SK-N-SH treated with all-trans-retinoic acid at 6 μM for 48 hours (cell line): ENCODE measurements around the gene GPC6.

Source experiments
- ATAC-seq: fragments of 200-7000 bp; cut with Tn5 transposase; 3 replicates; pipeline ENCODE4 v1.9.1; 2020; ENCODE audit warnings: mild to moderate bottlenecking, moderate library complexity
- ARNTL ChIP-seq: fragments of 450-650 bp; formaldehyde crosslinking; IDR thresholded peaks from 2 replicates; pipeline ENCODE4 v1.5.0; 2020; ENCODE audit warnings: low read depth, mild to moderate bottlenecking, moderate library complexity, borderline replicate concordance
- CREB5 ChIP-seq: fragments of 250-450 bp; sonication (Bioruptor Pico); IDR thresholded peaks from 2 replicates; pipeline ENCODE4 v1.5.1; 2020; ENCODE audit warnings: low read depth, mild to moderate bottlenecking, moderate library complexity
- CSDC2 ChIP-seq: fragments of 250-450 bp; sonication (Bioruptor Pico); IDR thresholded peaks from 2 replicates; pipeline ENCODE4 v1.5.0; 2020; ENCODE audit warnings: mild to moderate bottlenecking, moderate library complexity
- CSRNP3 ChIP-seq: fragments of 250-450 bp; sonication (Bioruptor Pico); IDR thresholded peaks from 2 replicates; pipeline ENCODE4 v1.5.1; 2021; ENCODE audit warnings: mild to moderate bottlenecking, moderate library complexity
- ESRRG ChIP-seq: fragments of 250-450 bp; sonication (Bioruptor Pico); IDR thresholded peaks from 2 replicates; pipeline ENCODE4 v1.6.1; 2021; ENCODE audit warnings: mild to moderate bottlenecking
- GLIS3 ChIP-seq: fragments of 250-450 bp; sonication (Bioruptor Pico); IDR thresholded peaks from 2 replicates; pipeline ENCODE4 v1.5.0; 2020; ENCODE audit warnings: mild to moderate bottlenecking, moderate library complexity
- ISL1 ChIP-seq: fragments of 250-450 bp; sonication (Bioruptor Pico); IDR thresholded peaks from 2 replicates; pipeline ENCODE4 v2.1.2; 2022; ENCODE audit warnings: mild to moderate bottlenecking, moderate library complexity
- OSR1 ChIP-seq: fragments of 250-450 bp; sonication (Bioruptor Pico); IDR thresholded peaks from 2 replicates; pipeline ENCODE4 v1.8.0; 2022; ENCODE audit warnings: moderate library complexity, mild to moderate bottlenecking, inconsistent platforms
- PATZ1 ChIP-seq: fragments of 250-450 bp; sonication (Bioruptor Pico); IDR thresholded peaks from 2 replicates; pipeline ENCODE4 v1.8.0; 2020; ENCODE audit warnings: mild to moderate bottlenecking, moderate library complexity, borderline replicate concordance
- POU6F1 ChIP-seq: fragments of 250-450 bp; sonication (Bioruptor Pico); IDR thresholded peaks from 2 replicates; pipeline ENCODE4 v1.8.0; 2021; ENCODE audit warnings: low read depth, mild to moderate bottlenecking, moderate library complexity, borderline replicate concordance
- PPARA ChIP-seq: fragments of 250-450 bp; sonication (Bioruptor Pico); IDR thresholded peaks from 2 replicates; pipeline ENCODE4 v1.5.0; 2020; ENCODE audit warnings: mild to moderate bottlenecking, borderline replicate concordance
- SNAI2 ChIP-seq: fragments of 250-450 bp; sonication (Bioruptor Pico); IDR thresholded peaks from 2 replicates; pipeline ENCODE4 v1.5.0; 2020; ENCODE audit warnings: mild to moderate bottlenecking, moderate library complexity
- TCF4 ChIP-seq: fragments of 250-450 bp; sonication (Bioruptor Pico); IDR thresholded peaks from 2 replicates; pipeline ENCODE4 v1.8.0; 2021; ENCODE audit warnings: mild to moderate bottlenecking, moderate library complexity, borderline replicate concordance
- TOX ChIP-seq: fragments of 250-450 bp; sonication (Bioruptor Pico); IDR thresholded peaks from 2 replicates; pipeline ENCODE4 v1.8.0; 2021; ENCODE audit warnings: mild to moderate bottlenecking, moderate library complexity, borderline replicate concordance
- ZC3H10 ChIP-seq: fragments of 250-450 bp; sonication (Bioruptor Pico); IDR thresholded peaks from 2 replicates; pipeline ENCODE4 v1.5.1; 2021; ENCODE audit warnings: mild to moderate bottlenecking, moderate library complexity
- ZNF565 ChIP-seq: fragments of 450-650 bp; formaldehyde crosslinking; conservative IDR thresholded peaks from 2 replicates; pipeline ENCODE4 v1.5.0; 2020; ENCODE audit warnings: low read depth, mild to moderate bottlenecking, moderate library complexity
- ZNF70 ChIP-seq: fragments of 450-650 bp; formaldehyde crosslinking; IDR thresholded peaks from 2 replicates; pipeline ENCODE4 v1.5.0; 2020; ENCODE audit warnings: mild to moderate bottlenecking, moderate library complexity

Gene GPC6

GRCh38 chr13:93343097-93343496 is 116.5 kb downstream of the GPC6 start:
- ATAC-seq, result no peak
- TF ChIP-seq ZC3H10 (no peak), CSRNP3 (CRISPR knock-in tag) (no peak), TCF4 (no peak), SNAI2 (no peak)
- TF ChIP-seq, all 23 proteins: peak for 0

- ATAC-seq, result no peak
Measured at GRCh38 chr13:93344048-93344705, 117.6 kb downstream of the GPC6 start.

GRCh38 chr13:93345024-93345423 is 118.4 kb downstream of the GPC6 start:
- TF ChIP-seq CSRNP3 (CRISPR knock-in tag), result no peak
- no peak for TF ChIP-seq GLIS3 (CRISPR knock-in tag)
- no peak for TF ChIP-seq CSDC2 (CRISPR knock-in tag)
- no peak for TF ChIP-seq CREB5 (CRISPR knock-in tag)
- no peak for TF ChIP-seq ZNF565 (CRISPR knock-in tag)
- TF ChIP-seq PPARA (CRISPR knock-in tag), result no peak
- TF ChIP-seq ESRRG (CRISPR knock-in tag), result no peak
- no peak for TF ChIP-seq POU6F1
- no peak for TF ChIP-seq TOX
- ATAC-seq, result peak; percentile 46

More at GRCh38 chr13:93344048-93344705, 117.6 kb downstream of the GPC6 start:
- TF ChIP-seq ISL1 (no peak), ZNF565 (CRISPR knock-in tag) (no peak), ZNF70 (no peak), OSR1 (CRISPR knock-in tag) (no peak), ESRRG (CRISPR knock-in tag) (no peak), CSDC2 (CRISPR knock-in tag) (no peak), ARNTL (no peak), CREB5 (CRISPR knock-in tag) (no peak)
- TF ChIP-seq, all 23 proteins: peak for 0

- TF ChIP-seq PPARA (CRISPR knock-in tag) (no peak), TOX (no peak), ZC3H10 (0 out of 2 replicates have a peak, but pooled peaks have one; percentile 52), CSDC2 (CRISPR knock-in tag) (no peak), TCF4 (no peak), ISL1 (peak; percentile 88), PATZ1 (CRISPR knock-in tag) (no peak)
- peak; percentile 86 for ATAC-seq
Measured at GRCh38 chr13:93345770-93346169, 119.2 kb downstream of the GPC6 start.
